Calu3 (cell line): Measurements from ENCODE around the gene GALNTL6. TPM values are rescaled to one million over a fixed set of nuclear protein-coding genes. Genes with fewer than 3 reads are reported as not detected.

Source experiments
- BruUV-seq: library from RNA; stranded (reverse); fragments of 400-500 nt; replicated peaks from 2 replicates; lab custom pipeline; 2021; lab: Mats Ljungman, UMichigan
- CTCF ChIA-PET: fragments of 300-600 bp; sonication (Branson Sonifier 250); formaldehyde crosslinking; loops from one replicate; lab custom pipeline; 2022; ENCODE audit warnings: antibody characterized with exemption; lab: Charles Lee
- DNase-seq: peaks from one replicate; pipeline ENCODE4 v3.0.0; 2022
- H3K27ac Mint-ChIP-seq: one replicate; pipeline ENCODE4 v1.8.0; 2022; ENCODE audit warnings: mixed read lengths; ENCODE audit not compliant: unreplicated experiment
- H3K27me3 Mint-ChIP-seq: one replicate; pipeline ENCODE4 v1.8.0; 2022; ENCODE audit warnings: mixed read lengths; ENCODE audit not compliant: unreplicated experiment
- H3K36me3 Mint-ChIP-seq: one replicate; pipeline ENCODE4 v1.8.0; 2022; ENCODE audit warnings: mild to moderate bottlenecking, moderate library complexity, mixed read lengths; ENCODE audit not compliant: insufficient read depth, unreplicated experiment
- H3K4me1 Mint-ChIP-seq: one replicate; pipeline ENCODE4 v1.8.0; 2022; ENCODE audit warnings: mild to moderate bottlenecking, low read depth, mixed read lengths; ENCODE audit not compliant: unreplicated experiment
- H3K4me3 Mint-ChIP-seq: one replicate; pipeline ENCODE4 v1.8.0; 2022; ENCODE audit warnings: mild to moderate bottlenecking, low read depth, moderate library complexity, mixed read lengths; ENCODE audit not compliant: unreplicated experiment
- H3K9me3 Mint-ChIP-seq: one replicate; pipeline ENCODE4 v1.8.0; 2022; ENCODE audit warnings: low read depth, mixed read lengths; ENCODE audit not compliant: unreplicated experiment
- intact Hi-C: fragments of 100-400 bp; cut with micrococcal nuclease; formaldehyde crosslinking; loops from one replicate; pipeline ENCODE4 v1.10.0; 2022; ENCODE audit not compliant: unreplicated experiment
- total RNA-seq: library from RNA; stranded (reverse); gene quantifications from 2 replicates; pipeline ENCODE4 v1.2.3, GENCODE V29; 2022
- TF ChIP-seq, protein P1 (sequence below): fragments of 200-600 bp; IDR thresholded peaks from one replicate; pipeline ENCODE4 v1.8.0; 2022; ENCODE audit warnings: antibody characterized with exemption; ENCODE audit not compliant: unreplicated experiment

GALNTL6 gene
- total RNA-seq, 1 experiment from 2014 or later, result not detected

DNA sequence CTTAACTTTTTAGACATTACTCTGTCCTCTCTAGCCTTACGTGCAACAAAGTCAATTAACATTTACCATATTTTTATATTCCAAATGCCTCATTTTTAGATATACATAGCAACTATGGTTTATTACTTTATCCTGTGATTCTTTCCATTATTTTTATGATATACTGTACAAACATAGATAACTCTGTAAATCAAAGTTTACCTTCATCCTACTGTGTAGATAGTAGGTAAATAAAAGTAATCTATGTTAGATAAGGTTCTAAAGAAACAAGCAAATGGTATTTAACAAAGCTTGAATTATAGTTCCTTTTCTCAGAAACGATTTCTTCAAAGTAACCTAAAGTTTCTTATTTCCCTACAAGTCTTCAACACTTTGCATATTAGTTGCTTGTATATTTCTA is 350.0 kb downstream of the GALNTL6 start:
- TF ChIP-seq, protein P1, sequence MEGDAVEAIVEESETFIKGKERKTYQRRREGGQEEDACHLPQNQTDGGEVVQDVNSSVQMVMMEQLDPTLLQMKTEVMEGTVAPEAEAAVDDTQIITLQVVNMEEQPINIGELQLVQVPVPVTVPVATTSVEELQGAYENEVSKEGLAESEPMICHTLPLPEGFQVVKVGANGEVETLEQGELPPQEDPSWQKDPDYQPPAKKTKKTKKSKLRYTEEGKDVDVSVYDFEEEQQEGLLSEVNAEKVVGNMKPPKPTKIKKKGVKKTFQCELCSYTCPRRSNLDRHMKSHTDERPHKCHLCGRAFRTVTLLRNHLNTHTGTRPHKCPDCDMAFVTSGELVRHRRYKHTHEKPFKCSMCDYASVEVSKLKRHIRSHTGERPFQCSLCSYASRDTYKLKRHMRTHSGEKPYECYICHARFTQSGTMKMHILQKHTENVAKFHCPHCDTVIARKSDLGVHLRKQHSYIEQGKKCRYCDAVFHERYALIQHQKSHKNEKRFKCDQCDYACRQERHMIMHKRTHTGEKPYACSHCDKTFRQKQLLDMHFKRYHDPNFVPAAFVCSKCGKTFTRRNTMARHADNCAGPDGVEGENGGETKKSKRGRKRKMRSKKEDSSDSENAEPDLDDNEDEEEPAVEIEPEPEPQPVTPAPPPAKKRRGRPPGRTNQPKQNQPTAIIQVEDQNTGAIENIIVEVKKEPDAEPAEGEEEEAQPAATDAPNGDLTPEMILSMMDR, result no peak
- Mint-ChIP-seq H3K9me3 (no peaks in the 10 kb centered on the region), H3K36me3 (no peaks in the 10 kb centered on the region), H3K27ac (no peak overlapping the region), H3K4me3 (no peak overlapping the region), H3K4me1 (no peaks in the 10 kb centered on the region), H3K27me3 (no peaks in the 10 kb centered on the region)
- CTCF ChIA-PET, result no interaction called here
- no TSS peak for BruUV-seq
- no peak for DNase-seq
- intact Hi-C loops, result no loop called here

DNA sequence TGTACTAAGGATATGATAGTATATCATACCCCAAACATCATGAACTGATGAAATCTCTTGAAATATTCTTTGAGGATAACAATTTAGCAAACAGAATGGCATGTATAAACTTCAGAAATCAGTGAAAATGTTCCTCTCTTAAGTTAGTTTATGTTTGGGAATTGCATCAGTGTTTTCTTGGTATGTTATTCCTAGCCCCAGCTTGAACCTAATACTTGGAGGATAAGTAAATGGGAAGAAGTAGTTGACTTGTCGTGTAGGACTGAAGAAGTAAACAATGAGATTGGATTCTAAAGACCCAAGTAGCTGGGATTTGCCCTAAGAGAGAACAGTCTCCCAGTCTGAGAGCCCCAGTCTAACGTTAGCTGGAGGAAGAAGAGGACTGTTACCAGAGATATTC is 355.7 kb downstream of the GALNTL6 start:
- CTCF ChIA-PET, result no interaction called here
- no peaks in the 10 kb centered on the region for H3K36me3 Mint-ChIP-seq
- no TSS peak for BruUV-seq
- H3K27ac Mint-ChIP-seq, result no peak overlapping the region
- no peaks in the 10 kb centered on the region for H3K9me3 Mint-ChIP-seq
- H3K4me1 Mint-ChIP-seq, result no peaks in the 10 kb centered on the region
- TF ChIP-seq, protein P1, result no peak
- H3K4me3 Mint-ChIP-seq, result no peak overlapping the region
- H3K27me3 Mint-ChIP-seq, result no peaks in the 10 kb centered on the region
- intact Hi-C loops, result no loop called here
- no peak for DNase-seq

DNA sequence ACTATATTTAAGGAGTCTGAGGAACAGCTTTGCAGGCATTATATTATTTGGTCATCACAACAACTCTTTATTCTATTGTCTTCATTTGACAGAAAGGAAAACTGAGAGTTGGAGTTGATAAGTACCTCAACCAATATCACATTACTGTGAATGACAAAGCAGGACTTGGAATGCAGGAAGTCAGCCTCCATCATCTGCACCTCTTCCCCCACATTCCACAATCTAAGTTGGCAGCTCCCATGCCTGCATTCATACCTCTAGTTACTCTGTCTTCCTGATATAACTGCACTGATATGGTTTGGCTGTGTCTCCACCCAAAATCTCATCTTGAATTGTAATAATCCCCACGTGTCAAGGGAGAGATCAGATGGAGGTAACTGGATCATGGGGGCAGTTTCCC is 356.7 kb downstream of the GALNTL6 start:
- CTCF ChIA-PET, result no interaction called here
- DNase-seq, result no peak
- Mint-ChIP-seq H3K4me1 (no peaks in the 10 kb centered on the region), H3K9me3 (no peaks in the 10 kb centered on the region), H3K27ac (no peak overlapping the region), H3K36me3 (no peaks in the 10 kb centered on the region), H3K4me3 (no peak overlapping the region), H3K27me3 (no peaks in the 10 kb centered on the region)
- TF ChIP-seq, protein P1, result no peak
- intact Hi-C loops, result no loop called here
- no TSS peak for BruUV-seq

DNA sequence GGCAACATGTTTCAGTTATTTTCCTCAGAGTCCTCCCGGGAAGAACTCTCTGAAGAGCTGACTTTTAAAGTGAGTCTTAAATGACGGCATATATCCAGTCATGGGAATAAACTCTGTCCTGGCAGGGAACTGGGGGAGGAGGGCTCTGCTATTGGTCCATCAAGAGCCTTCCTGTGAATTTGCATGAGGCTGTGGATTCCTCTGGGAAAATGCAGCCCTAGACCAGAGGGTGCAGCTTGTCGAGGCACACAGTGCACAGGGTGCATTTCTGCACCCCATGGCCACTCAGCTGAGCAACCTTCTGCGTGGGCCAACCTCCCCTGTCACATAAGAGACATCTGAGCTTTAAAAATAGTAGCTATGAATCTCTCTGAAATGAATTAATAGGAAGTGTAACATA is 360.0 kb downstream of the GALNTL6 start:
- Mint-ChIP-seq H3K27ac (no peak overlapping the region), H3K9me3 (no peaks in the 10 kb centered on the region), H3K36me3 (no peaks in the 10 kb centered on the region), H3K4me1 (no peaks in the 10 kb centered on the region), H3K4me3 (no peak overlapping the region), H3K27me3 (no peaks in the 10 kb centered on the region)
- no TSS peak for BruUV-seq
- intact Hi-C loops, result no loop called here
- CTCF ChIA-PET, result no interaction called here
- TF ChIP-seq, protein P1, result no peak
- DNase-seq, result no peak

DNA sequence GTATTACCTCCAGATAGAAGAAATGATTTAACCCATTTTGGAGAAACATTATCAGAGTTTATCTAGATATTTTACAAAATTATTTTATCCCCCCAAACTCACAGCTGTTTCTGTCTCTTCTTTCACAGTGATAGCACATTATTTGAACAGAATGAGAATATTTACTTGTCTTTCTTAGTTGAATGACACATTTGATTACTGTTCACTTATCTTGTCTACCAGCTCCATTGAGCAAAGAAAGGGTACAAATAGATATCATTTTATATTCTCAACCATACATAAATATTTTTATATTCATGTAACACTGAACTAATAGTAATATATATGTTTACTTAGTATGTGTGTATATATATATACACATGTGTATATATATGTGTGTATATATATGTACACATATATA is 364.2 kb downstream of the GALNTL6 start:
- H3K36me3 Mint-ChIP-seq, result no peaks in the 10 kb centered on the region
- intact Hi-C loops, result no loop called here
- no peaks in the 10 kb centered on the region for H3K27me3 Mint-ChIP-seq
- H3K9me3 Mint-ChIP-seq, result no peaks in the 10 kb centered on the region
- no peak for DNase-seq
- no peak overlapping the region for H3K4me3 Mint-ChIP-seq
- TF ChIP-seq, protein P1, result no peak
- BruUV-seq, result no TSS peak
- no peaks in the 10 kb centered on the region for H3K4me1 Mint-ChIP-seq
- CTCF ChIA-PET, result no interaction called here
- no peak overlapping the region for H3K27ac Mint-ChIP-seq
